Renal pelvis (tissue), 3 donors: Measurements from ENCODE around the gene QRFPR. TPM values are rescaled to one million over a fixed set of nuclear protein-coding genes. Genes with fewer than 3 reads are reported as not detected.

Experiments used
- polyA plus RNA-seq, 3 donors: library from polyadenylated mRNA; unstranded; fragments of 120-200 nt; gene quantifications; one replicate each; pipeline ENCODE4 v1.2.1, GENCODE V29; 2013; ENCODE audit not compliant: insufficient read length in 3 of 3

Gene QRFPR
- polyA plus RNA-seq, 3 donors = 0.64 to 1.9 (median 1.0) TPM

Other genes with a start within 250 kb of the QRFPR start
- 1 to 10 TPM; 1.6 to 3.0 (median 2.4) TPM for gene TNIP3, start 216.7 kb downstream of the QRFPR start, polyA plus RNA-seq